ENCODE data around the gene TCEAL6.

- TF ChIP-seq CTCF (optimal IDR thresholded peaks at IDR 0.05 in 1 of 3, IDR thresholded peaks at IDR 0.05 in 1 of 3, conservative IDR thresholded peaks at IDR 0.05 in 1 of 3; ENCODE audit: extremely low read depth in 1 of 3, insufficient read depth in 2 of 3, low read length in 3 of 3) (no peak), EZH2 (IDR thresholded peaks at IDR 0.05; ENCODE audit: low read length) (no peak)
Observed at GRCh38 chrX:102185967-102186720, 43.9 kb upstream of the TCEAL6 start.
